ENCODE data around the gene IL17C.

The IL17C gene

GRCh38 chr16:88599825-88600538 lies 38.4 kb upstream of the IL17C start:
- Histone ChIP-seq H3K4me2 (ENCODE audit: low read length) (no peak overlapping the region), H3K36me3 (ENCODE audit: control insufficient read depth, low read length) (peaks cover 66% of the 10 kb centered on the region), H3K9me2 (replicated peaks; ENCODE audit: control insufficient read depth, low read length) (no peaks in the 10 kb centered on the region), H3F3A (ENCODE audit: control insufficient read depth, insufficient read depth) (no peaks in the 10 kb centered on the region), H4K20me1 (ENCODE audit: control insufficient read depth, insufficient read depth, low read depth, low read length) (peaks cover 3% of the 10 kb centered on the region; the same call in 1 of the 2 replicates), H3K4me1 (ENCODE audit: control insufficient read depth, low read length) (no peaks in the 10 kb centered on the region), H3K27me3 (ENCODE audit: control insufficient read depth, low read length) (no peaks in the 10 kb centered on the region), H3K4me3 (ENCODE audit: low read length) (no peak overlapping the region), H3K9me3 (ENCODE audit: control insufficient read depth, insufficient read depth, low read length) (no peaks in the 10 kb centered on the region), H3K27ac (ENCODE audit: low read depth, low read length) (no peak overlapping the region), H3K79me2 (ENCODE audit: control insufficient read depth, low read length) (peaks cover 26% of the 10 kb centered on the region)
- TF ChIP-seq EZH2phosphoT487 (IDR thresholded peaks at IDR 0.05; ENCODE audit: borderline replicate concordance, low read length): no peak
- no peak for TF ChIP-seq CTCF (IDR thresholded peaks at IDR 0.05; ENCODE audit: low read depth, low read length, poor library complexity, severe bottlenecking)

- Histone ChIP-seq H3K9me3 (ENCODE audit: control insufficient read depth, insufficient read depth, low read length) (no peaks in the 10 kb centered on the region), H3K4me1 (ENCODE audit: control insufficient read depth, low read length) (no peaks in the 10 kb centered on the region), H3K36me3 (ENCODE audit: control insufficient read depth, low read length) (peaks cover 71% of the 10 kb centered on the region), H3K9me2 (replicated peaks; ENCODE audit: control insufficient read depth, low read length) (no peaks in the 10 kb centered on the region), H3K79me2 (ENCODE audit: control insufficient read depth, low read length) (peaks cover 27% of the 10 kb centered on the region), H3F3A (ENCODE audit: control insufficient read depth, insufficient read depth) (no peaks in the 10 kb centered on the region), H3K27ac (ENCODE audit: low read depth, low read length) (no peak overlapping the region), H4K20me1 (ENCODE audit: control insufficient read depth, insufficient read depth, low read depth, low read length) (peaks cover 3% of the 10 kb centered on the region; the same call in 1 of the 2 replicates), H3K4me3 (ENCODE audit: low read length) (no peak overlapping the region), H3K4me2 (ENCODE audit: low read length) (no peak overlapping the region), H3K27me3 (ENCODE audit: control insufficient read depth, low read length) (no peaks in the 10 kb centered on the region)
- TF ChIP-seq EZH2phosphoT487 (IDR thresholded peaks at IDR 0.05; ENCODE audit: borderline replicate concordance, low read length): no peak
Observed at GRCh38 chr16:88600539-88600896, 37.9 kb upstream of the IL17C start.

- H3K79me2 ChIP-seq (ENCODE audit: control insufficient read depth, low read length): peaks cover 26% of the 10 kb centered on the region
- H3K9me3 ChIP-seq (ENCODE audit: control insufficient read depth, insufficient read depth, low read length): no peaks in the 10 kb centered on the region
- H3K27ac ChIP-seq (ENCODE audit: low read depth, low read length): no peak overlapping the region
- peaks cover 78% of the 10 kb centered on the region for H3K36me3 ChIP-seq (ENCODE audit: control insufficient read depth, low read length)
- TF ChIP-seq EZH2phosphoT487 (IDR thresholded peaks at IDR 0.05; ENCODE audit: borderline replicate concordance, low read length) (no peak), CTCF (IDR thresholded peaks at IDR 0.05; ENCODE audit: low read depth, low read length, poor library complexity, severe bottlenecking) (no peak)
- 0 out of 2 replicates have a peak, but pooled peaks cover 3% of the 10 kb centered on the region for H4K20me1 ChIP-seq (ENCODE audit: control insufficient read depth, insufficient read depth, low read depth, low read length)
- no peaks in the 10 kb centered on the region for H3K9me2 ChIP-seq (replicated peaks; ENCODE audit: control insufficient read depth, low read length)
- no peak overlapping the region for H3K4me3 ChIP-seq (ENCODE audit: low read length)
- H3F3A ChIP-seq (ENCODE audit: control insufficient read depth, insufficient read depth): no peaks in the 10 kb centered on the region
- no peak overlapping the region for H3K4me2 ChIP-seq (ENCODE audit: low read length)
- peaks cover 3% of the 10 kb centered on the region for H3K4me1 ChIP-seq (ENCODE audit: control insufficient read depth, low read length)
- no peaks in the 10 kb centered on the region for H3K27me3 ChIP-seq (ENCODE audit: control insufficient read depth, low read length)
Observed at GRCh38 chr16:88601313-88602036, 36.9 kb upstream of the IL17C start.

DNA sequence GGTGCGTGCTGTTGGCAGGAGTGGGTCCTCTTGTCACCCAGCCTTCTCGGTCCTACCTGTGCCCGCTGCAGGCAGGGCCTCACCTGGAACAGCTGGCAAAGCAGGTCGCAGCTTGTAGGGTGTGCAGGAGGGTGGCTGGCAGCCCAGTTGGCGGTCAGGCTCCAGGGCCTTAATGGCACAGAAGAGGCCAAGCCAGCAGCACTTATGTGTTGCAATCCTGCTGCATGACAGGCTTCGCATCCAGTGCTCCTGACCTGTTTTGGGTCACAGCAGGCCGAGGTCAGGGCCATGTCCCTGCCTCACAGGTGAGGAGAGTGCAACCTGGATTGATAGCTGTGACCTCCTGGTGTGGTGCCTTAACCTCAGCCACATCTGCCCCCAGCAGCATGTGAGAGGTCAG lies 36.3 kb upstream of the IL17C start:
- Histone ChIP-seq H3F3A (ENCODE audit: control insufficient read depth, insufficient read depth) (no peaks in the 10 kb centered on the region), H3K4me2 (ENCODE audit: low read length) (no peak overlapping the region), H3K27ac (ENCODE audit: low read depth, low read length) (no peak overlapping the region), H3K27me3 (ENCODE audit: control insufficient read depth, low read length) (no peaks in the 10 kb centered on the region), H3K79me2 (ENCODE audit: control insufficient read depth, low read length) (peaks cover 27% of the 10 kb centered on the region), H3K9me2 (replicated peaks; ENCODE audit: control insufficient read depth, low read length) (no peaks in the 10 kb centered on the region), H3K9me3 (ENCODE audit: control insufficient read depth, insufficient read depth, low read length) (no peaks in the 10 kb centered on the region), H3K4me3 (ENCODE audit: low read length) (no peak overlapping the region), H3K36me3 (ENCODE audit: control insufficient read depth, low read length) (peaks cover 84% of the 10 kb centered on the region), H4K20me1 (ENCODE audit: control insufficient read depth, insufficient read depth, low read depth, low read length) (0 out of 2 replicates have a peak, but pooled peaks cover 3% of the 10 kb centered on the region), H3K4me1 (ENCODE audit: control insufficient read depth, low read length) (peaks cover 9% of the 10 kb centered on the region)
- TF ChIP-seq EZH2phosphoT487 (IDR thresholded peaks at IDR 0.05; ENCODE audit: borderline replicate concordance, low read length) (no peak), CTCF (IDR thresholded peaks at IDR 0.05; ENCODE audit: low read depth, low read length, poor library complexity, severe bottlenecking) (no peak)

All from DOHH2 (cell line).